ENCODE measurements around the gene PAPOLG. TPM values are rescaled to one million over a fixed set of nuclear protein-coding genes. Genes with fewer than 3 reads are reported as not detected.

Gene PAPOLG
- total and polyA plus RNA-seq, 9 of the 15 experiments (the other 6 are each of a cell fraction or from before 2014, with no cell fraction given): 3.9 to 16.3 (median 10.0) TPM

DNA sequence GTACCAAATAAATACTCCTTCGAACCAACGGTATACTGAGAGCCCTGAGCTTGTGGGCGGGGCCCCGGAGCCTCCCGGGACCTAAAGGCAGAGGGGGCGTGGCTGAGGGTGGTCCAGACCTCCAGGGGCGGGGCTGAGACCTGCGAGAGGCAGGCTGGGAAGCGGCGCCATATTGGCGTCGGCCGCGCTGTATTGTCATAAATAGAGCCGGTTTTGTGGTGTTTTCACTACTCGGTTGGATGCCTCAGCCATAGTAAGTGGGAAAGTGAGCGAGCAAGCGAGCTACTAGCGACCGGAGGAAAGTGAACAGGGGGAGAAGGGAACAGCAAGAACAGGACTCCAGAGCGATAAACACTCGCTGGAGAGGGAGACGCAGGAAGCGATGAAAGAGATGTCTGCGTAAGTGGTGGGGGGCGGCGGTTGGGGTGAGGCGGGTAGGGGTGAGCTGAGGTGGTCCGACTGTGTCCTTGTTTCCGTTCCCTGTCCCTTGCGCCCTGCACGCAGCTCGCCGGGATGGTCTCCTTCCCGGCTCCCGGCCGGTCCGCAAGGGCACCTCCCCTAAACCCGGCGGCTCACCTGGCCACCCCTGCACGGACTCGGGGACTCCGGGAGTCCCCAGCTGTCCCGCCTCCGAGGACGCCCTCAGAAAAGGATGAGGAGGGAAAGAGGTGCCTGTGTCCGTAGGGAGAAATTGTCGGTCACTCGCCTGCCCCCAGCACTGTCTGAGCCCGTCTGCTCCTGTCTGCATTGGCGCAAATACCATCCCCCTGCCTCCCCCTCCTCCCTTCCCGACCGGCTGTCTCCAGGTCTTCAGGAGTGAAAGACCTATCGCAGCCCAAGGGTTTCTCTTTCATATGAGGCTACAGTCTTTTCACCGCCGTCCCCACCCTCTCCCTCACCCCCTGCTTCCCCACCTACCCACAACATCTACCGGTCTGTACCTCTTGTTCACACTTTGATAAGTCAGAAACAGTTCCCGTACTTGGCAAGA, at the start of gene PAPOLG (continued):
- no peak for TF ChIP-seq ZNF347 (CRISPR knock-in tag; IDR thresholded peaks at IDR 0.05; ENCODE audit: low read depth)
- no peak for TF ChIP-seq NFYB (IDR thresholded peaks at IDR 0.05; ENCODE audit: extremely low read depth, insufficient read length)
- no peak for TF ChIP-seq EGR1 (conservative IDR thresholded peaks at IDR 0.05)
- no peak for TF ChIP-seq CEBPG (CRISPR knock-in tag; IDR thresholded peaks at IDR 0.05)
- no peak for TF ChIP-seq CEBPG (tag; conservative IDR thresholded peaks at IDR 0.05 in 1 of 2, IDR thresholded peaks at IDR 0.05 in 1 of 2)
- TF ChIP-seq, protein P1, sequence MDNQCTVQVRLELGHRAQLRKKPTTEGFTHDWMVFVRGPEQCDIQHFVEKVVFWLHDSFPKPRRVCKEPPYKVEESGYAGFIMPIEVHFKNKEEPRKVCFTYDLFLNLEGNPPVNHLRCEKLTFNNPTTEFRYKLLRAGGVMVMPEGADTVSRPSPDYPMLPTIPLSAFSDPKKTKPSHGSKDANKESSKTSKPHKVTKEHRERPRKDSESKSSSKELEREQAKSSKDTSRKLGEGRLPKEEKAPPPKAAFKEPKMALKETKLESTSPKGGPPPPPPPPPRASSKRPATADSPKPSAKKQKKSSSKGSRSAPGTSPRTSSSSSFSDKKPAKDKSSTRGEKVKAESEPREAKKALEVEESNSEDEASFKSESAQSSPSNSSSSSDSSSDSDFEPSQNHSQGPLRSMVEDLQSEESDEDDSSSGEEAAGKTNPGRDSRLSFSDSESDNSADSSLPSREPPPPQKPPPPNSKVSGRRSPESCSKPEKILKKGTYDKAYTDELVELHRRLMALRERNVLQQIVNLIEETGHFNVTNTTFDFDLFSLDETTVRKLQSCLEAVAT (IDR thresholded peaks at IDR 0.05): no peak
- peak; percentile 29 for TF ChIP-seq SMAD1 (IDR thresholded peaks at IDR 0.05; ENCODE audit: low read depth, low read length, partially characterized antibody)
- TF ChIP-seq SP1 (CRISPR knock-in tag; IDR thresholded peaks at IDR 0.05): peak; percentile 81
- peak; percentile 64 for TF ChIP-seq ZNF143 (CRISPR knock-in tag; IDR thresholded peaks at IDR 0.05)
- TF ChIP-seq ZFX (CRISPR knock-in tag; IDR thresholded peaks at IDR 0.05): no peak
- TF ChIP-seq GABPB2 (CRISPR knock-in tag; conservative IDR thresholded peaks at IDR 0.05): no peak
- TF ChIP-seq, protein P2, sequence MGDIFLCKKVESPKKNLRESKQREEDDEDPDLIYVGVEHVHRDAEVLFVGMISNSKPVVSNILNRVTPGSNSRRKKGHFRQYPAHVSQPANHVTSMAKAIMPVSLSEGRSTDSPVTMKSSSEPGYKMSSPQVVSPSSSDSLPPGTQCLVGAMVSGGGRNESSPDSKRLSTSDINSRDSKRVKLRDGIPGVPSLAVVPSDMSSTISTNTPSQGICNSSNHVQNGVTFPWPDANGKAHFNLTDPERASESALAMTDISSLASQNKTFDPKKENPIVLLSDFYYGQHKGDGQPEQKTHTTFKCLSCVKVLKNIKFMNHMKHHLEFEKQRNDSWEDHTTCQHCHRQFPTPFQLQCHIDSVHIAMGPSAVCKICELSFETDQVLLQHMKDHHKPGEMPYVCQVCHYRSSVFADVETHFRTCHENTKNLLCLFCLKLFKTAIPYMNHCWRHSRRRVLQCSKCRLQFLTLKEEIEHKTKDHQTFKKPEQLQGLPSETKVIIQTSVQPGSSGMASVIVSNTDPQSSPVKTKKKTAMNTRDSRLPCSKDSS (IDR thresholded peaks at IDR 0.05; ENCODE audit: low read depth, partially characterized antibody): no peak
- TF ChIP-seq NFE2 (IDR thresholded peaks at IDR 0.05; ENCODE audit: low read depth): no peak
- TF ChIP-seq SNIP1 (IDR thresholded peaks at IDR 0.05; ENCODE audit: low read depth): no peak
- TF ChIP-seq HNRNPL (IDR thresholded peaks at IDR 0.05; ENCODE audit: low read depth, low read length): no peak
- TF ChIP-seq FOXA1 (IDR thresholded peaks at IDR 0.05; ENCODE audit: borderline replicate concordance): no peak
- TF ChIP-seq, protein P3, sequence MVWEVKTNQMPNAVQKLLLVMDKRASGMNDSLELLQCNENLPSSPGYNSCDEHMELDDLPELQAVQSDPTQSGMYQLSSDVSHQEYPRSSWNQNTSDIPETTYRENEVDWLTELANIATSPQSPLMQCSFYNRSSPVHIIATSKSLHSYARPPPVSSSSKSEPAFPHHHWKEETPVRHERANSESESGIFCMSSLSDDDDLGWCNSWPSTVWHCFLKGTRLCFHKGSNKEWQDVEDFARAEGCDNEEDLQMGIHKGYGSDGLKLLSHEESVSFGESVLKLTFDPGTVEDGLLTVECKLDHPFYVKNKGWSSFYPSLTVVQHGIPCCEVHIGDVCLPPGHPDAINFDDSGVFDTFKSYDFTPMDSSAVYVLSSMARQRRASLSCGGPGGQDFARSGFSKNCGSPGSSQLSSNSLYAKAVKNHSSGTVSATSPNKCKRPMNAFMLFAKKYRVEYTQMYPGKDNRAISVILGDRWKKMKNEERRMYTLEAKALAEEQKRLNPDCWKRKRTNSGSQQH (CRISPR knock-in tag; IDR thresholded peaks at IDR 0.05): no peak
- TF ChIP-seq TCFL5 (CRISPR knock-in tag; conservative IDR thresholded peaks at IDR 0.05): no peak
- TF ChIP-seq ELF1 (tag; IDR thresholded peaks at IDR 0.05): no peak
- TF ChIP-seq, protein P4, sequence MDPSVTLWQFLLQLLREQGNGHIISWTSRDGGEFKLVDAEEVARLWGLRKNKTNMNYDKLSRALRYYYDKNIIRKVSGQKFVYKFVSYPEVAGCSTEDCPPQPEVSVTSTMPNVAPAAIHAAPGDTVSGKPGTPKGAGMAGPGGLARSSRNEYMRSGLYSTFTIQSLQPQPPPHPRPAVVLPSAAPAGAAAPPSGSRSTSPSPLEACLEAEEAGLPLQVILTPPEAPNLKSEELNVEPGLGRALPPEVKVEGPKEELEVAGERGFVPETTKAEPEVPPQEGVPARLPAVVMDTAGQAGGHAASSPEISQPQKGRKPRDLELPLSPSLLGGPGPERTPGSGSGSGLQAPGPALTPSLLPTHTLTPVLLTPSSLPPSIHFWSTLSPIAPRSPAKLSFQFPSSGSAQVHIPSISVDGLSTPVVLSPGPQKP (CRISPR knock-in tag; IDR thresholded peaks at IDR 0.05): no peak
- no peak for TF ChIP-seq ZNF717 (CRISPR knock-in tag; IDR thresholded peaks at IDR 0.05)
- TF ChIP-seq NFE2L1 (tag; IDR thresholded peaks at IDR 0.05; ENCODE audit: borderline replicate concordance, low read depth): no peak
- no peak for TF ChIP-seq SETDB1 (IDR thresholded peaks at IDR 0.05; ENCODE audit: low read length)
- no peak for TF ChIP-seq ZBTB1 (CRISPR knock-in tag; IDR thresholded peaks at IDR 0.05; ENCODE audit: borderline replicate concordance, low read depth)
